COLO668 (cell line): ENCODE measurements around the gene COX6B2.
A peak's percentile ranks its signal among the peaks of the same experiment; 100 is the strongest.

Experiments
- DNase-seq: peaks from one replicate; lab custom pipeline; 2025; ENCODE audit not compliant: unreplicated experiment; lab: John Stamatoyannopoulos, UW

Gene COX6B2

GRCh38 chr19:55383279-55384130 lies 29.0 kb upstream of the COX6B2 start:
- DNase-seq, result peak; percentile 84

GRCh38 chr19:55382522-55383054 lies 28.1 kb upstream of the COX6B2 start:
- DNase-seq, result no peak

DNA sequence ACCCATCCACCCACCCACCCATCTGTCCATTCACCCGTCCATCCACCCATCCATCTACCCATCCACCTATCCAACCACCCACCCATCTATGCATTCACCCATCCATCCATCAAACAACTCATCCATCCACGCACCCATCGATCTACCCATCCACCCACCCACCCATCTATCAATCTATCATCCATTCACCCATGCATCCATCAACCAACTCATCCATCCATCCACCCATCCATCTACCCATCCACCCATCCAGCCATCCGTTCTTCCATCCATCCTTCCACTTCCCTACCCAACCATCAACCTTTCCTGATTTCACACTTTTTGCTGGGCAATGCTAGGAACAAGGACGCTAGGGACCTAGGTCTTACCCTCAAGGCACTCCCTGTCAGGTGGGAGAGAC lies 27.5 kb upstream of the COX6B2 start:
- DNase-seq, result no peak

- no peak for DNase-seq
Measured at GRCh38 chr19:55379174-55379573, 24.7 kb upstream of the COX6B2 start.

DNA sequence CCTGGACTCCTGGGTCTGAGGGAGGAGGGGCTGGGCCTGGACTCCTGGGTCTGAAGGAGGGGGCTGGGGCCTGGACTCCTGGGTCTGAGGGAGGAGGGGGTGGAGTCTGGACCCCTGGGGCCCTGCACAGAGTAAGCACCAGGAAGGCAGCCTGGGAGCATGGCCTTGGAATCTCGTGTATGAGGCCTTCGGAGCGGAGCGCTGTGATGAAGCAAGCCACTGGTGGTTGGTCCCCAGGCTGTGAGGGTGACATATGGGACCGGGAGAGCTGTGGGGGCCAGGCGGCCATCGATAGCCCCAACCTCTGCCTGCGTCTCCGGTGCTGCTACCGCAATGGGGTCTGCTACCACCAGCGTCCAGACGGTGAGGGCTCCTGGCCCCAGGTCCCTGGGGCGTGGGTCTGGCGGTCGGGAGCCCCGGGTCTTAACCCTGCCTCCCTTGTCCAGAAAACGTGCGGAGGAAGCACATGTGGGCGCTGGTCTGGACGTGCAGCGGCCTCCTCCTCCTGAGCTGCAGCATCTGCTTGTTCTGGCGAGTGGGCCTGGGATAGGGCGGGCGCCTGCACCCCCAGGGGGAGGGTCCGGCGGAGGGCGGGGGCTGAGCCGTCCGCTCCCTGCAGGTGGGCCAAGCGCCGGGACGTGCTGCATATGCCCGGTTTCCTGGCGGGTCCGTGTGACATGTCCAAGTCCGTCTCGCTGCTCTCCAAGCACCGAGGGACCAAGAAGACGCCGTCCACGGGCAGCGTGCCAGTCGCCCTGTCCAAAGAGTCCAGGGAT lies 23.0 kb upstream of the COX6B2 start:
- no peak for DNase-seq

GRCh38 chr19:55376241-55376933 lies 21.9 kb upstream of the COX6B2 start, which contains the start of gene TMEM190:
TSS of gene TMEM190 (plus strand) at chr19:55376826. CDS start at chr19:55376854, 28 bp downstream.
- DNase-seq, result peak; percentile 43

DNA sequence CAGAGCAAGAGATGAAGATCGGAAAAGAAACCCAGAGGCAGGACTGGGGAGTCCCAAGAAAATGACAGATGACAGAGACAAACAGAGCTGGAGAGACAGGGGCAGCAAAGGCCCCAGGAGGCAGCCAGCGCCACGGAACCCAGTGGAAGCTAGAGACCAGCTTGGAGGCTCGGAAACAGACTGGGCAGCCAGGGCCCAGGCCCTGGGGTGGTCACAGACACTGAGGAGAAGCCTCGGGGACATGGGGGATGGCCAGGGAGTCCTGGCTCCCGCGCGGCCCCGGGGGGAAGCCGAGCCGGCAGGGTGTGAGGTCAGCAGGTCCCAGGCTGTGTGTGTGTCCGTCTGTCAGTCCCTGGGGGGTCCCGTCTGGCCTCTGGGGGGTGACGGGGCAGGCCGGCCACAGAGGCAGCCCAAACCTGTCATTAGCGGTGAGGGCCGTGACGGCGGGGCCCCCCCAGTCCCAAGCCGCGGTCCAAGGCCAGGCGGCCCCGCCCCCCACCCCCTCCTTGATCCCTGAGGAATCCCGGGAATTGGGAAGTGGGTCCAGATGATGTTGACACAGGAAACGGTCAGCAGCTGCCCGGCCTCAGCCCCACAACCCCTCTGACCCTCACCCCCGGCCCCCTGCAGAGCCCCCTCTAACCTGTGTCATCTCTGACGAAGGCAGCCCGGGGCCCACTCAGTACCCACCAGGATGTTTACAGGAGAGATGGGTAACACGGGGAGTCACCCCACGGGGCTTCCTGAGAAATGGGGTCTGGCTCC lies 19.7 kb upstream of the COX6B2 start:
- DNase-seq, result peak; percentile 12

DNA sequence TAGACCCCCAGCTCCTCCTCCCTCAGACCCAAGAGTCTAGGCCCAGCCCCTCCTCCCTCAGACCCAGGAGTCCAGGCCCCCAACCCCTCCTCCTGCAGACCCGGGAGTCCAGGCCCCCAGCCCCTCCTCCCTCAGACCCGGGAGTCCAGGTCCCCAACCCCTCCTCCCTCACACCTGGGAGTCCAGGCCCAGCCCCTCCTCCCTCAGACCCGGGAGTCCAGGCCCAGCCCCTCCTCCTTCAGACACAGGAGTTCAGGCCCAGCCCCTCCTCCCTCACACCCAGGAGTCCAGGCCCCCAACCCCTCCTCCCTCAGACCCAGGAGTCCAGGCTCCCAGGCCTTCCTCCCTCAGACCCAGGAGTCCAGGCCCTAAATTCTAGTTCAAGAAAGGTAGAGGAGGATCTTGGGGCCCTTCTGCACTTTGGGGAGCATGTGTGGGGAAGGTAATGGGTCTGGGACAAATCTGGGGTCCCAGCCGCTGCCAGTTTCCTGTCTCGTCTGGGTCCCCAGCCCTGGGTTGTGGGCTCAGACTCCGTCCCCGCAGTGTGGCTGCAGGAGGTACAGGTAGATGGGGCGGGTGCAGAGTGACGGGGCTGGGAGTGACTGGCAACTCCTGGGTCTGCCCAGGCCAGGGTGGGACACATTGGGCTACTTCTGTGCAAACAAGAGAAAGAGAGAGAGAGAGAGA lies 18.9 kb upstream of the COX6B2 start:
- no peak for DNase-seq

- DNase-seq, result no peak
Measured at GRCh38 chr19:55372316-55373081, 18.0 kb upstream of the COX6B2 start.

GRCh38 chr19:55370305-55370988 lies 15.9 kb upstream of the COX6B2 start, which contains the start of gene IL11:
TSS of gene IL11 (minus strand) at chr19:55370463. CDS start at chr19:55370310, 153 bp downstream.
- DNase-seq, result no peak

DNA sequence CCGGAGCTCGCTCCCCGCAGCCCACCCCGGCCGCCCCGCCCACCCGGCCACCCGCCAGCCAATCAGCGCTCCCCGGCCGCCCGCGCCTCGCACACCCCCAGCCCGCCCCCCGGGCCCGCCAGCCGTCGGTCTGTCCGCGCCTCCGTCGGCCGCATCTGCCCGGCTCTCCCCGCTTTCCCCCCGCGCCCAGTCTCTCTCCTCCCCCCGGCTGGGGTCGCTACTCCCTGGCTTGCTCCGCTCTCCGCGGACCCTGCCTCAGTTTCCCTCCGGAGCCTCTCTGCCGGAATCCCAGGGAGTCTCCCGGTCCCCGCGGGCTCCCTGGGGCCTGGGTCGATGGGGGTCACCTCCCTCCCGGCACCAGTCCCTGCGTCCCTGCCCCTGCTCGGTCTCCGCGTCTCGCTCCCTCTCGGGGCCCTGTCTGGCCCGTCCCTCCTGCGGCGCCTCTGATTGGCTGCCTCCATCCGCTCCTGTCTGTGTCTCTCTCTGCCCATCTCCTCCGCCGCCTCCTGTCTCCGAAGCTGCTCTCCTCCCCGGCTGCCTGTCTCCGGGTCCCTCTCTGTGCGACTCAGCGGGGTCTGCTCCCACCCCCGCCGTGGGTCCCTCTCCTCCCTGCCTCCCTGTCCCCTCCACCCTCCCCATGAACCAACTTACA lies 15.3 kb upstream of the COX6B2 start:
- DNase-seq, result peak; percentile 11

- DNase-seq, result peak; percentile 10
Measured at GRCh38 chr19:55368701-55369563, 14.4 kb upstream of the COX6B2 start.

GRCh38 chr19:55368106-55368505 lies 13.6 kb upstream of the COX6B2 start:
- no peak for DNase-seq

DNA sequence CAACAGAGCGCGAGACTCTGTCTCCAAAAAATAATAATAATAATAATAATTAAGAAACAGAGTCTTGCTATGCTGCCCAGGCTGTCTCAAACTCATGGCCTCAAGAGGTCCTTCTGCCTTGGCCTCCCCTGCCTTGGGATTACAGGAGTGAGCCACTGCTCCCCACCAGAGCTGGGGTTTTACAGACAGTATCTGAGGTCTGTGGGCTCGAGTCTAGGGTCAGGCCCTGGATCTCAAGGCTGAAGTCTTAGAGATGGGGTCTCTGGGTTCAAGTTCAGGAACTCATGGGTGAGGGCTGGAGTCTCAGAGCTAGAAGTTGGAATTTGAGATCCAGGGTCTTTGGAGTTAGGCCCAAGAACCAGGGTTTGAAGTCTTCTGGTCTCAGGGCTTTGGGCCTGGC lies 12.3 kb upstream of the COX6B2 start:
- no peak for DNase-seq

DNA sequence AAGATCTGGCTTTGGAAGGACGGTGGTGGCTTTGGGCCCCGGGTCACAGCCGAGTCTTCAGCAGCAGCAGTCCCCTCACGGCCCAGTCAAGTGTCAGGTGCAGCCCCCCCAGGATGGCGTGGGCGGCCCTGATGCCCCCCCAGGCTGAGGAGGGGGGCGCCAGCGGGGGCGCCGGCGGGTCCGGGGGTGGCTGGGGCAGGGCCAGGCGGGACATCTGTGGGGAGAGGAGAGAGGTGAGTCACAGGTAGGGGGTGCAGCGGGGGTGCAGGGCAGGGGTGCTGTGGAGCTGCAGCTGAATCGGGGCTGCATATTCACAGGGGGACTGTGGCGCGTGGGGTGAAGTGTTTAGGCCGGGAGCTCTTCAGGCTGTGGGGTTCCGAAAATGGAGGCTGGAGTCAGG lies 11.4 kb upstream of the COX6B2 start:
- DNase-seq, result no peak

DNA sequence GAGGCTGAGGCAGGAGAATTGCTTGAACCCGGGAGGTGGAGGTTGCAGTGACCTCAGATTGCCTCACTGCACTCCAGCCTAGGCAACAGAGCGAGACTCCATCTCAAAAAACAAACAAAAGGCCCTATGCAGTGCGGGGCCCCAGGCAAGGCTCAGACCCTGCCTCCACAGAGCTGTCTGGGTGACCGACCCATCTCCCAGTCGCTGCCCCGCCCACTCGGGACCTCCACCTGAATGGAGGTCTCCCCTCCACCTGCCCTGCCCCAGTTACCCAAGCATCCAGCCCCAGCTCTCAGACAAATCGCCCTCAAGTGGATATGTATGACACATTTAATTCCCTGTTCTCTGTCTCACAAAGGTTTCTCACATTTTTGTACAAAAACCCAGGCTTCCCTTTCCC lies 10.7 kb upstream of the COX6B2 start:
- no peak for DNase-seq
